SIG-M5 (cell line): ENCODE measurements around the gene UFD1.

ENCODE experiments used
- DNase-seq: peaks from one replicate; lab custom pipeline; 2025; lab: John Stamatoyannopoulos, UW

The UFD1 gene

GRCh38 chr22:19470010-19470409 is 9.0 kb downstream of the UFD1 start:
- DNase-seq: no peak

- DNase-seq: no peak
Observed at GRCh38 chr22:19469421-19469820, 9.6 kb downstream of the UFD1 start.

GRCh38 chr22:19467912-19468311 is 11.1 kb downstream of the UFD1 start:
- DNase-seq: no peak

- DNase-seq: no peak
Observed at GRCh38 chr22:19466848-19467752, 11.9 kb downstream of the UFD1 start.

- DNase-seq: no peak
Observed at GRCh38 chr22:19466126-19466716, 12.8 kb downstream of the UFD1 start.

GRCh38 chr22:19464975-19465374 is 14.0 kb downstream of the UFD1 start:
- no peak for DNase-seq

- DNase-seq: no peak
Observed at GRCh38 chr22:19464546-19464945, 14.4 kb downstream of the UFD1 start.

GRCh38 chr22:19463491-19464469 is 15.2 kb downstream of the UFD1 start:
- DNase-seq: no peak

- no peak for DNase-seq
Observed at GRCh38 chr22:19463008-19463407, 16.0 kb downstream of the UFD1 start.

- DNase-seq: no peak
Observed at GRCh38 chr22:19461506-19461905, 17.5 kb downstream of the UFD1 start.

- no peak for DNase-seq
Observed at GRCh38 chr22:19460036-19460435, 19.0 kb downstream of the UFD1 start.

GRCh38 chr22:19457828-19458428 is 21.1 kb downstream of the UFD1 start:
- no peak for DNase-seq

- no peak for DNase-seq
Observed at GRCh38 chr22:19456541-19456940, 22.5 kb downstream of the UFD1 start.

GRCh38 chr22:19455585-19456370 is 23.2 kb downstream of the UFD1 start:
- DNase-seq: no peak

GRCh38 chr22:19455033-19455432 is 24.0 kb downstream of the UFD1 start:
- DNase-seq: no peak

- no peak for DNase-seq
Observed at GRCh38 chr22:19454156-19454555, 24.8 kb downstream of the UFD1 start.

- no peak for DNase-seq
Observed at GRCh38 chr22:19453718-19454117, 25.3 kb downstream of the UFD1 start.

GRCh38 chr22:19451570-19451969 is 27.4 kb downstream of the UFD1 start:
- DNase-seq: no peak

- DNase-seq: no peak
Observed at GRCh38 chr22:19450363-19451175, 28.4 kb downstream of the UFD1 start.

GRCh38 chr22:19449422-19449767 is 29.6 kb downstream of the UFD1 start:
- no peak for DNase-seq
